WTC11 (cell line): ENCODE measurements around the gene MYO16. TPM values are rescaled to one million over a fixed set of nuclear protein-coding genes. Genes with fewer than 3 reads are reported as not detected.
A peak's percentile ranks its signal among the peaks of the same experiment; 100 is the strongest.

Source experiments
- ATAC-seq: fragments of 200-7000 bp; cut with Tn5 transposase; 2 replicates; pipeline ENCODE4 v1.10.0; 2021; ENCODE audit warnings: mild to moderate bottlenecking, moderate library complexity
- CTCF ChIA-PET: fragments of 300-600 bp; sonication (Branson Sonifier 250); formaldehyde crosslinking; loops from one replicate; lab custom pipeline; 2021; ENCODE audit warnings: antibody characterized with exemption; lab: Charles Lee
- POLR2A ChIA-PET: fragments of 350-600 bp; sonication (Branson Sonifier 250); formaldehyde crosslinking; loops from one replicate; lab custom pipeline; 2021; ENCODE audit warnings: antibody characterized with exemption; lab: Charles Lee
- DNase-seq: peaks from one replicate; pipeline ENCODE4 v3.0.0; 2021; ENCODE audit warnings: low spot score
- H3K27ac Mint-ChIP-seq: 2 replicates; pipeline ENCODE4 v1.8.0; 2021; ENCODE audit warnings: mixed read lengths
- H3K27me3 Mint-ChIP-seq: 2 replicates; pipeline ENCODE4 v1.8.0; 2021; ENCODE audit warnings: low read depth, mild to moderate bottlenecking, moderate library complexity, mixed read lengths
- H3K36me3 Mint-ChIP-seq: 2 replicates; pipeline ENCODE4 v1.8.0; 2021; ENCODE audit warnings: mixed read lengths
- H3K4me1 Mint-ChIP-seq: 2 replicates; pipeline ENCODE4 v1.8.0; 2022; ENCODE audit warnings: mixed read lengths
- H3K4me3 Mint-ChIP-seq: 2 replicates; pipeline ENCODE4 v1.8.0; 2021; ENCODE audit warnings: mild to moderate bottlenecking, moderate library complexity, mixed read lengths
- H3K9me3 Mint-ChIP-seq: 2 replicates; pipeline ENCODE4 v1.8.0; 2021; ENCODE audit warnings: mixed read lengths
- ATF3 ChIP-seq: sonication (generic); formaldehyde crosslinking; conservative IDR thresholded peaks from 2 replicates; pipeline ENCODE4 v1.8.1; 2022; ENCODE audit warnings: mild to moderate bottlenecking, missing genetic modification reagents
- CREB1 ChIP-seq: sonication (generic); formaldehyde crosslinking; IDR thresholded peaks from 2 replicates; pipeline ENCODE4 v1.8.0; 2023; ENCODE audit warnings: mild to moderate bottlenecking, missing genetic modification reagents
- E2F1 ChIP-seq: sonication (generic); formaldehyde crosslinking; IDR thresholded peaks from 2 replicates; pipeline ENCODE4 v1.8.0; 2022; ENCODE audit warnings: mild to moderate bottlenecking, missing genetic modification reagents
- ETV6 ChIP-seq: sonication (generic); formaldehyde crosslinking; IDR thresholded peaks from 2 replicates; pipeline ENCODE4 v1.8.1; 2022; ENCODE audit warnings: mild to moderate bottlenecking, missing genetic modification reagents
- FOXJ3 ChIP-seq: sonication (generic); formaldehyde crosslinking; IDR thresholded peaks from 2 replicates; pipeline ENCODE4 v1.9.0; 2021; ENCODE audit warnings: missing genetic modification reagents, mild to moderate bottlenecking, borderline replicate concordance
- MXD4 ChIP-seq: fragments of 250-450 bp; sonication (Bioruptor Pico); IDR thresholded peaks from 2 replicates; pipeline ENCODE4 v1.8.0; 2021; ENCODE audit warnings: mild to moderate bottlenecking, moderate library complexity, borderline replicate concordance
- NR1H2 ChIP-seq: sonication (generic); formaldehyde crosslinking; IDR thresholded peaks from 2 replicates; pipeline ENCODE4 v1.9.0; 2021; ENCODE audit warnings: mild to moderate bottlenecking, moderate library complexity, missing genetic modification reagents
- NR2C2 ChIP-seq: sonication (generic); formaldehyde crosslinking; IDR thresholded peaks from 2 replicates; pipeline ENCODE4 v1.8.0; 2022; ENCODE audit warnings: mild to moderate bottlenecking, missing genetic modification reagents
- OVOL2 ChIP-seq: fragments of 250-450 bp; sonication (Bioruptor Pico); IDR thresholded peaks from 2 replicates; pipeline ENCODE4 v1.9.0; 2021; ENCODE audit warnings: mild to moderate bottlenecking, borderline replicate concordance
- RORB ChIP-seq: fragments of 250-450 bp; sonication (Bioruptor Pico); IDR thresholded peaks from 2 replicates; pipeline ENCODE4 v1.9.0; 2021; ENCODE audit warnings: mild to moderate bottlenecking
- TCF7 ChIP-seq: sonication (generic); formaldehyde crosslinking; IDR thresholded peaks from 2 replicates; pipeline ENCODE4 v1.8.0; 2022; ENCODE audit warnings: mild to moderate bottlenecking, low read depth, missing genetic modification reagents, moderate library complexity
- ZMAT4 ChIP-seq: fragments of 250-450 bp; sonication (Bioruptor Pico); IDR thresholded peaks from 2 replicates; pipeline ENCODE4 v1.9.0; 2021; ENCODE audit warnings: mild to moderate bottlenecking
- ZNF219 ChIP-seq: sonication (generic); formaldehyde crosslinking; IDR thresholded peaks from 2 replicates; pipeline ENCODE4 v1.8.0; 2023; ENCODE audit warnings: missing genetic modification reagents, mild to moderate bottlenecking, borderline replicate concordance
- ZNF317 ChIP-seq: sonication (generic); formaldehyde crosslinking; IDR thresholded peaks from 2 replicates; pipeline ENCODE4 v1.8.1; 2023; ENCODE audit warnings: low read depth, mild to moderate bottlenecking, moderate library complexity, missing genetic modification reagents, borderline replicate concordance
- ZNF396 ChIP-seq: fragments of 250-450 bp; sonication (Bioruptor Pico); IDR thresholded peaks from 2 replicates; pipeline ENCODE4 v1.8.0; 2021; ENCODE audit warnings: mild to moderate bottlenecking, moderate library complexity, borderline replicate concordance
- total RNA-seq: library from RNA; stranded (reverse); gene quantifications from 3 replicates; pipeline ENCODE4 v1.2.3, GENCODE V29; 2021
- TF ChIP-seq, protein P1 (sequence below): fragments of 250-450 bp; sonication (Bioruptor Pico); IDR thresholded peaks from 2 replicates; pipeline ENCODE4 v2.1.2; 2022; ENCODE audit warnings: mild to moderate bottlenecking, moderate library complexity
- TF ChIP-seq, protein P2 (sequence below): sonication (generic); formaldehyde crosslinking; IDR thresholded peaks from 2 replicates; pipeline ENCODE4 v1.8.1; 2023; ENCODE audit warnings: mild to moderate bottlenecking, missing genetic modification reagents, moderate library complexity
- TF ChIP-seq, protein P3 (sequence below): sonication (generic); formaldehyde crosslinking; IDR thresholded peaks from 2 replicates; pipeline ENCODE4 v1.8.0; 2022; ENCODE audit warnings: mild to moderate bottlenecking, missing genetic modification reagents
- TF ChIP-seq, protein P4 (sequence below): sonication (generic); formaldehyde crosslinking; IDR thresholded peaks from 2 replicates; pipeline ENCODE4 v1.8.0; 2022; ENCODE audit warnings: mild to moderate bottlenecking, missing genetic modification reagents

The MYO16 gene
- total RNA-seq, 1 experiment from 2014 or later, result 0.09 TPM

DNA sequence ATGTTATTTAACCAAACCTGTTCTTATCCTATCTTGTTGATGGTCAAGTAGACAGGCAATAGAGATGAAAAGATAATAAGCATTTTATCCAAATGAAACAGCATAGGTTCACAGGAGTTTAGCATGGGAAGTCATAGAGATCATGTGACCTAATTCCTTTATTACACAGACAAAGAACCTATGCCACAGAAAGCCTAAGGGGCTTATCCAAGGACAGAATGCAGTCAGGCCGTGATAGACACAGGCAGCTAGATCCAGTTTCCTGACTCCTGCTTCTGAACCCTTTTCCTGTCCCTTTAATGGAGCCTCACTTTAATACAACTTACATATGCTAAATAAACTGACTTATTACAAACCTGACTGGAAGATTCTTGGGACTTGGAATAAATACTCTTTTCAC, 624.9 kb downstream of the MYO16 start:
- CTCF ChIA-PET, result no interaction called here
- TF ChIP-seq, protein P1, sequence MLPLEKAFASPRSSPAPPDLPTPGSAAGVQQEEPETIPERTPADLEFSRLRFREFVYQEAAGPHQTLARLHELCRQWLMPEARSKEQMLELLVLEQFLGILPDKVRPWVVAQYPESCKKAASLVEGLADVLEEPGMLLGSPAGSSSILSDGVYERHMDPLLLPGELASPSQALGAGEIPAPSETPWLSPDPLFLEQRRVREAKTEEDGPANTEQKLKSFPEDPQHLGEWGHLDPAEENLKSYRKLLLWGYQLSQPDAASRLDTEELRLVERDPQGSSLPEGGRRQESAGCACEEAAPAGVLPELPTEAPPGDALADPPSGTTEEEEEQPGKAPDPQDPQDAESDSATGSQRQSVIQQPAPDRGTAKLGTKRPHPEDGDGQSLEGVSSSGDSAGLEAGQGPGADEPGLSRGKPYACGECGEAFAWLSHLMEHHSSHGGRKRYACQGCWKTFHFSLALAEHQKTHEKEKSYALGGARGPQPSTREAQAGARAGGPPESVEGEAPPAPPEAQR (CRISPR knock-in tag), result no peak
- TF ChIP-seq FOXJ3 (CRISPR knock-in tag), result no peak
- TF ChIP-seq, protein P2, sequence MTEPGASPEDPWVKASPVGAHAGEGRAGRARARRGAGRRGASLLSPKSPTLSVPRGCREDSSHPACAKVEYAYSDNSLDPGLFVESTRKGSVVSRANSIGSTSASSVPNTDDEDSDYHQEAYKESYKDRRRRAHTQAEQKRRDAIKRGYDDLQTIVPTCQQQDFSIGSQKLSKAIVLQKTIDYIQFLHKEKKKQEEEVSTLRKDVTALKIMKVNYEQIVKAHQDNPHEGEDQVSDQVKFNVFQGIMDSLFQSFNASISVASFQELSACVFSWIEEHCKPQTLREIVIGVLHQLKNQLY (CRISPR knock-in tag), result no peak
- no peak for TF ChIP-seq NR1H2 (CRISPR knock-in tag)
- TF ChIP-seq, protein P3, sequence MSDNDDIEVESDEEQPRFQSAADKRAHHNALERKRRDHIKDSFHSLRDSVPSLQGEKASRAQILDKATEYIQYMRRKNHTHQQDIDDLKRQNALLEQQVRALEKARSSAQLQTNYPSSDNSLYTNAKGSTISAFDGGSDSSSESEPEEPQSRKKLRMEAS, result no peak
- no peak for TF ChIP-seq ATF3 (CRISPR knock-in tag)
- TF ChIP-seq E2F1 (CRISPR knock-in tag), result no peak
- no peak for TF ChIP-seq RORB
- TF ChIP-seq, all 79 proteins: peak for 0
- peaks cover 10% of the 10 kb centered on the region for H3K4me1 Mint-ChIP-seq
- DNase-seq, result no peak
- POLR2A ChIA-PET, result no interaction called here
- peaks cover 34% of the 10 kb centered on the region for H3K9me3 Mint-ChIP-seq
- H3K36me3 Mint-ChIP-seq, result peaks cover 15% of the 10 kb centered on the region
- no peak overlapping the region for H3K4me3 Mint-ChIP-seq
- 0 out of 2 replicates have a peak, but pooled peaks have one; percentile 22 for ATAC-seq
- H3K27me3 Mint-ChIP-seq, result no peaks in the 10 kb centered on the region
- no peak overlapping the region for H3K27ac Mint-ChIP-seq

GRCh38 chr13:109255141-109255856, 625.9 kb downstream of the MYO16 start:
- peaks cover 27% of the 10 kb centered on the region for H3K9me3 Mint-ChIP-seq
- no peaks in the 10 kb centered on the region for H3K27me3 Mint-ChIP-seq
- H3K36me3 Mint-ChIP-seq, result peaks cover 15% of the 10 kb centered on the region
- no peak for TF ChIP-seq ZNF317 (CRISPR knock-in tag)
- no peak for TF ChIP-seq NR2C2 (CRISPR knock-in tag)
- TF ChIP-seq CREB1, result no peak
- no peak for TF ChIP-seq ZMAT4 (CRISPR knock-in tag)
- TF ChIP-seq ZNF396, result no peak
- no peak for TF ChIP-seq MXD4 (CRISPR knock-in tag)
- no peak for TF ChIP-seq TCF7 (CRISPR knock-in tag)
- TF ChIP-seq, protein P4, sequence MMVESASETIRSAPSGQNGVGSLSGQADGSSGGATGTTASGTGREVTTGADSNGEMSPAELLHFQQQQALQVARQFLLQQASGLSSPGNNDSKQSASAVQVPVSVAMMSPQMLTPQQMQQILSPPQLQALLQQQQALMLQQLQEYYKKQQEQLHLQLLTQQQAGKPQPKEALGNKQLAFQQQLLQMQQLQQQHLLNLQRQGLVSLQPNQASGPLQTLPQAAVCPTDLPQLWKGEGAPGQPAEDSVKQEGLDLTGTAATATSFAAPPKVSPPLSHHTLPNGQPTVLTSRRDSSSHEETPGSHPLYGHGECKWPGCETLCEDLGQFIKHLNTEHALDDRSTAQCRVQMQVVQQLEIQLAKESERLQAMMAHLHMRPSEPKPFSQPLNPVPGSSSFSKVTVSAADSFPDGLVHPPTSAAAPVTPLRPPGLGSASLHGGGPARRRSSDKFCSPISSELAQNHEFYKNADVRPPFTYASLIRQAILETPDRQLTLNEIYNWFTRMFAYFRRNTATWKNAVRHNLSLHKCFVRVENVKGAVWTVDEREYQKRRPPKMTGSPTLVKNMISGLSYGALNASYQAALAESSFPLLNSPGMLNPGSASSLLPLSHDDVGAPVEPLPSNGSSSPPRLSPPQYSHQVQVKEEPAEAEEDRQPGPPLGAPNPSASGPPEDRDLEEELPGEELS, result no peak
- no peak for TF ChIP-seq OVOL2
- no peak for TF ChIP-seq ZNF219 (CRISPR knock-in tag)
- no peak for TF ChIP-seq ETV6
- peaks cover 10% of the 10 kb centered on the region for H3K4me1 Mint-ChIP-seq
- ChIA-PET CTCF (no interaction called here), POLR2A (no interaction called here)
- ATAC-seq (no peak), DNase-seq (no peak)
- no peak overlapping the region for H3K27ac Mint-ChIP-seq
- H3K4me3 Mint-ChIP-seq, result no peak overlapping the region
